ENCODE measurements around the gene EDN1. TPM values are rescaled to one million over a fixed set of nuclear protein-coding genes. Genes with fewer than 3 reads are reported as not detected.

Gene EDN1
- total RNA-seq, 3 donors from 2014 or later (not counting 1 experiment from before 2014, with no cell fraction given): 0.63 to 1.5 (median 0.71) TPM

- Histone ChIP-seq H3K4me3 (ENCODE audit: low read length) (no peak overlapping the region), H3K36me3 (ENCODE audit: control insufficient read depth, insufficient read depth, low read length) (no peaks in the 10 kb centered on the region), H3K4me1 (ENCODE audit: control insufficient read depth, insufficient read depth, low read length) (peaks cover 10% of the 10 kb centered on the region), H3K27ac (ENCODE audit: low read length) (no peak overlapping the region), H3K9me3 (ENCODE audit: control insufficient read depth, insufficient read depth, low read length) (no peaks in the 10 kb centered on the region), H3K27me3 (ENCODE audit: control insufficient read depth, insufficient read depth, low read length) (peaks cover 16% of the 10 kb centered on the region)
- peaks cover 32 to 58% of the 10 kb centered on the region in 2 donors for H3K27me3 Mint-ChIP-seq (ENCODE audit: low read depth in 2 of 2)
- no peak for DNase-seq
- H3K9me3 Mint-ChIP-seq: no peaks in the 10 kb centered on the region
- TF ChIP-seq CTCF (IDR thresholded peaks at IDR 0.05): no peak
- H3K27ac Mint-ChIP-seq: no peak overlapping the region
- H3K36me3 Mint-ChIP-seq: no peaks in the 10 kb centered on the region
- H3K4me3 Mint-ChIP-seq: no peak overlapping the region
- no peak for ATAC-seq
- H3K4me1 Mint-ChIP-seq: peaks cover 18 to 19% of the 10 kb centered on the region in 2 donors
- 57% methylated on average over 1 of the region's 4 CpGs for WGBS (ENCODE audit: insufficient coverage)
- intact Hi-C loops (cut with micrococcal nuclease): no loop called here
Observed at GRCh38 chr6:12293235-12293930, 3.2 kb downstream of the EDN1 start.

- Mint-ChIP-seq H3K27ac (no peak overlapping the region), H3K36me3 (no peaks in the 10 kb centered on the region), H3K27me3 (ENCODE audit: low read depth in 2 of 2) (peaks cover 29 to 52% of the 10 kb centered on the region in 2 donors), H3K4me3 (no peak overlapping the region), H3K9me3 (no peaks in the 10 kb centered on the region), H3K4me1 (peaks cover 16% of the 10 kb centered on the region in 2 donors)
- Histone ChIP-seq H3K27me3 (ENCODE audit: control insufficient read depth, insufficient read depth, low read length) (peaks cover 16% of the 10 kb centered on the region), H3K4me3 (ENCODE audit: low read length) (no peak overlapping the region), H3K4me1 (ENCODE audit: control insufficient read depth, insufficient read depth, low read length) (peaks cover 10% of the 10 kb centered on the region), H3K36me3 (ENCODE audit: control insufficient read depth, insufficient read depth, low read length) (no peaks in the 10 kb centered on the region), H3K27ac (ENCODE audit: low read length) (no peak overlapping the region), H3K9me3 (ENCODE audit: control insufficient read depth, insufficient read depth, low read length) (no peaks in the 10 kb centered on the region)
- no peak for TF ChIP-seq CTCF (IDR thresholded peaks at IDR 0.05)
- intact Hi-C loops (cut with micrococcal nuclease): no loop called here
- no peak for ATAC-seq
- DNase-seq: no peak
- WGBS (ENCODE audit: insufficient coverage): 85% methylated on average over 7 of the region's 7 CpGs
Observed at GRCh38 chr6:12293931-12294807, 4.0 kb downstream of the EDN1 start.

- ATAC-seq (no peak), DNase-seq (no peak)
- peaks cover 8% of the 10 kb centered on the region in 2 donors for H3K4me1 Mint-ChIP-seq
- H3K36me3 Mint-ChIP-seq: no peaks in the 10 kb centered on the region
- H3K4me3 Mint-ChIP-seq: no peak overlapping the region
- no peaks in the 10 kb centered on the region for H3K9me3 Mint-ChIP-seq
- Histone ChIP-seq H3K27me3 (ENCODE audit: control insufficient read depth, insufficient read depth, low read length) (peaks cover 16% of the 10 kb centered on the region), H3K36me3 (ENCODE audit: control insufficient read depth, insufficient read depth, low read length) (no peaks in the 10 kb centered on the region), H3K9me3 (ENCODE audit: control insufficient read depth, insufficient read depth, low read length) (no peaks in the 10 kb centered on the region), H3K27ac (ENCODE audit: low read length) (no peak overlapping the region), H3K4me3 (ENCODE audit: low read length) (no peak overlapping the region), H3K4me1 (ENCODE audit: control insufficient read depth, insufficient read depth, low read length) (peaks cover 6% of the 10 kb centered on the region)
- TF ChIP-seq CTCF (IDR thresholded peaks at IDR 0.05): no peak
- H3K27me3 Mint-ChIP-seq (ENCODE audit: low read depth in 2 of 2): peaks cover 22 to 43% of the 10 kb centered on the region in 2 donors
- 81% methylated on average over 3 of the region's 3 CpGs for WGBS (ENCODE audit: insufficient coverage)
- H3K27ac Mint-ChIP-seq: no peak overlapping the region
- intact Hi-C loops (cut with micrococcal nuclease): no loop called here
Observed at GRCh38 chr6:12294851-12295536, 4.8 kb downstream of the EDN1 start.

Measured in natural killer cell (primary cell).